Skeletal muscle satellite cell (primary cell): ENCODE measurements around the gene UBR4.

ENCODE experiments used
- H3K27me3 ChIP-seq: 2 replicates; pipeline ENCODE4 v1.7.0; 2013; ENCODE audit warnings: low read length; ENCODE audit not compliant: control insufficient read depth, insufficient read depth
- H3K36me3 ChIP-seq: 2 replicates; pipeline ENCODE4 v1.7.0; 2013; ENCODE audit warnings: mild to moderate bottlenecking, control low read depth, low read length; ENCODE audit not compliant: insufficient read depth
- H3K4me1 ChIP-seq: 2 replicates; pipeline ENCODE4 v1.7.0; 2013; ENCODE audit warnings: low read length; ENCODE audit not compliant: control insufficient read depth, insufficient read depth
- H3K4me2 ChIP-seq: 2 replicates; pipeline ENCODE4 v1.7.0; 2013; ENCODE audit warnings: mild to moderate bottlenecking, low read length
- H3K4me3 ChIP-seq: 2 replicates; pipeline ENCODE4 v1.7.0; 2013; ENCODE audit warnings: low read length
- H3K9ac ChIP-seq: 2 replicates; pipeline ENCODE4 v1.7.0; 2013; ENCODE audit warnings: mild to moderate bottlenecking, low read depth, low read length, moderate library complexity
- H3K9me3 ChIP-seq: replicated peaks from 2 replicates; pipeline ENCODE4 v1.7.0; 2013; ENCODE audit warnings: mild to moderate bottlenecking, control low read depth, low read length

UBR4 gene

DNA sequence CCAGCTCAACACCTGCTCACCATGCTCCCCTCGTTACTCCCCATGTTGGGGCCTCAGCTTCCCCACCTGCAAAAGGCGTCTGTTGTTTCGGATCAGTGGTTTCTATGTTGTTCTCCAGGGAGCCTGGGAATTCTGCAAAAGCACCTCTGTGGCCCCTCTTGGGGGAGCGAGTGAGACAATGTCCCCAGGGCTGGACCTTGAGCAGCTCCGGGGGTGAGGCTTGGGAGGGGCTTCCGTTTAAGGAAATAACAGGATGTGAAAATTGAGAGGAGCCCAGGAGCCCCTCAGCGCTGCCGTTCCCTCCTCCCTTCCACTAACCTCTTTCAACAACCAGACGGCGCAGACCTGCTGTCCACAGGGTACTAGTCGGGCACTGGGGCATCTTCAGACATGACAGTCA lies 155.1 kb downstream of the UBR4 start:
- Histone ChIP-seq H3K4me3 (no peak overlapping the region), H3K9ac (no peak overlapping the region)

DNA sequence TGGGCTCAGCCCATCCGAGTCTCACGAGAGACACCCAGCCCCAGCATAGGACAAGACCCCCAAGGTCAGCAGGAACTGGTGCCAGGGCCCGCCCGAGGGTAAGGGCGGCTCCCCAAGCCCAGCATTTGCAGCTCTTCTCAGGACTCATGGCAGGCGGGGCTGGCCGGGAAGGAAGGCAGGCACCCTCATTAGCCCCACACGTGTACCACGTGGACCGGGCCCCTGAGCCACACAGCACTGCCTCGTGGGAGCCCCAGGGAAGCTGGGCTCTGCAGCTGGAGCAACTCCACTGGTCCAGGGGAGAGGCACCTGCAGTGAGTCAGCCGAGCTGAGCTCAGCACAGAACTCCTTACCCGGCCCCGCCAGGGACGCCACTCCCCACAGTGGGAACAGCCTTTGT lies 155.8 kb downstream of the UBR4 start:
- Histone ChIP-seq H3K36me3 (no peaks in the 10 kb centered on the region), H3K4me3 (no peak overlapping the region), H3K4me1 (no peaks in the 10 kb centered on the region), H3K9ac (no peak overlapping the region), H3K4me2 (no peak overlapping the region), H3K27me3 (peaks cover 79% of the 10 kb centered on the region), H3K9me3 (no peaks in the 10 kb centered on the region)

More for the DNA sequence above, 155.1 kb downstream of the UBR4 start:
- no peaks in the 10 kb centered on the region for H3K36me3 ChIP-seq
- H3K4me1 ChIP-seq, result no peaks in the 10 kb centered on the region
- H3K4me2 ChIP-seq, result no peak overlapping the region
- H3K9me3 ChIP-seq, result no peaks in the 10 kb centered on the region
- H3K27me3 ChIP-seq, result peaks cover 72% of the 10 kb centered on the region

DNA sequence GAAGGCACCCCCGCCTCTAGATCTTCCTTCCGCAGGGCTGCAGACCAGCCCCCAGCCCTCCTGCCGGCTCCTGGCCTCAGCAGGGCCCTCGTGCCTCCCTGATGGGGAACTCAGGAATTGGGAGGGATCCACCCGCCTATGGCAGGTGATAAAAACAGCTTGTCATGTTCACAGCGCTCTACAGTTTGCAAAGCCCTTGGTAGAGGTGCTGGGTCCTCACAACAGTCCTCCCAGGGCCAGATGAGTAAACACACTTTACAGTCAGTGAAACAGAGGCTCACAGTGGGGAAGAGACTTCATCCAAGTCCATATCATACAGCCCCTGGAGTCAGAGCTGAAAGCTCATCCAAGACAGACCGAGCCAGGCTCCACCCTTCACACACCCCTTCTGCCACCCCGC lies 156.6 kb downstream of the UBR4 start:
- Histone ChIP-seq H3K9ac (no peak overlapping the region), H3K27me3 (peaks cover 78% of the 10 kb centered on the region), H3K36me3 (no peaks in the 10 kb centered on the region), H3K4me2 (no peak overlapping the region), H3K4me3 (no peak overlapping the region), H3K9me3 (no peaks in the 10 kb centered on the region), H3K4me1 (no peaks in the 10 kb centered on the region)

- Histone ChIP-seq H3K9me3 (no peaks in the 10 kb centered on the region), H3K4me2 (no peak overlapping the region), H3K4me3 (no peak overlapping the region), H3K27me3 (peaks cover 71% of the 10 kb centered on the region), H3K4me1 (no peaks in the 10 kb centered on the region), H3K9ac (no peak overlapping the region), H3K36me3 (no peaks in the 10 kb centered on the region)
Observed at GRCh38 chr1:19049798-19050197, 160.3 kb downstream of the UBR4 start.

GRCh38 chr1:19049128-19049768 lies 160.8 kb downstream of the UBR4 start:
- Histone ChIP-seq H3K4me1 (no peaks in the 10 kb centered on the region), H3K4me2 (no peak overlapping the region), H3K4me3 (no peak overlapping the region), H3K9me3 (no peaks in the 10 kb centered on the region), H3K36me3 (no peaks in the 10 kb centered on the region), H3K9ac (no peak overlapping the region), H3K27me3 (peaks cover 65% of the 10 kb centered on the region)

DNA sequence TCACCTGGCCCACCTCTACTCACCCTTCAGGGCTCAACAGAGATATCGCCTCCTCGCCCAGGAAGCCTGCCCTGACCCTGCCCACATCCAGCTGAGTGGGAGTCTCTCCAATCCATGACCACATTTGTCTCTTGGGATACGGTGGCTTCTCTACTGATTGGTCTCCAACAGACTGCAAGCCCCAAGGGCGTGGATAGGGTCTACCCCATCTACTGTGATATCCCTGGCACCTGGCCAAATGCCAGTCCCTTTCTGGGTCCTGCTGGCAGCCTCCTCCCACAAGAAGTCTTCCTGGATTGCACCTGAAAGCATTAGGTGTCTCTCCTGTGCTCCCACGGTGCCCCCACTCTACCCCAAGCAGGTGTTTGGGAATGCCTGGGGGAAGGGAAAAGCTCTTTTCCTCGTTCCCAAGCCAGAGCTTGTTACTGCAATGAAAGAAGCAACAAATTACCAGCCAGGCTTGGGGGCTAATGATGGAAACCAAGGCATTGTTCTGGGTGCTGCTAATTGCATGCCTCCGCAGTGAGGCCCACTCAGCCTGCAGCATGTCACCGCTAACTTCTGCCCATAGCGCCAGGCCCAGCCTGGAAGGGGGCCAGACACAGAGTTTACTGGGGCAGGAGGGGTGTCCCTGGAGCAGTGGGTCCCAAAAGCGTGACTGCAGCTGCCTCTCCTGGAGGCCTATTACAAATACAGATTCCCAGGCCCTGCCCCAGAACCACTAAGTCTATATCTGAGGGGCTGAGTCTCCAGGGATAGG lies 162.9 kb downstream of the UBR4 start:
- no peaks in the 10 kb centered on the region for H3K36me3 ChIP-seq
- peaks cover 55% of the 10 kb centered on the region for H3K27me3 ChIP-seq
- H3K9ac ChIP-seq, result no peak overlapping the region
- no peaks in the 10 kb centered on the region for H3K4me1 ChIP-seq
- H3K4me3 ChIP-seq, result no peak overlapping the region
- no peaks in the 10 kb centered on the region for H3K9me3 ChIP-seq
- no peak overlapping the region for H3K4me2 ChIP-seq

DNA sequence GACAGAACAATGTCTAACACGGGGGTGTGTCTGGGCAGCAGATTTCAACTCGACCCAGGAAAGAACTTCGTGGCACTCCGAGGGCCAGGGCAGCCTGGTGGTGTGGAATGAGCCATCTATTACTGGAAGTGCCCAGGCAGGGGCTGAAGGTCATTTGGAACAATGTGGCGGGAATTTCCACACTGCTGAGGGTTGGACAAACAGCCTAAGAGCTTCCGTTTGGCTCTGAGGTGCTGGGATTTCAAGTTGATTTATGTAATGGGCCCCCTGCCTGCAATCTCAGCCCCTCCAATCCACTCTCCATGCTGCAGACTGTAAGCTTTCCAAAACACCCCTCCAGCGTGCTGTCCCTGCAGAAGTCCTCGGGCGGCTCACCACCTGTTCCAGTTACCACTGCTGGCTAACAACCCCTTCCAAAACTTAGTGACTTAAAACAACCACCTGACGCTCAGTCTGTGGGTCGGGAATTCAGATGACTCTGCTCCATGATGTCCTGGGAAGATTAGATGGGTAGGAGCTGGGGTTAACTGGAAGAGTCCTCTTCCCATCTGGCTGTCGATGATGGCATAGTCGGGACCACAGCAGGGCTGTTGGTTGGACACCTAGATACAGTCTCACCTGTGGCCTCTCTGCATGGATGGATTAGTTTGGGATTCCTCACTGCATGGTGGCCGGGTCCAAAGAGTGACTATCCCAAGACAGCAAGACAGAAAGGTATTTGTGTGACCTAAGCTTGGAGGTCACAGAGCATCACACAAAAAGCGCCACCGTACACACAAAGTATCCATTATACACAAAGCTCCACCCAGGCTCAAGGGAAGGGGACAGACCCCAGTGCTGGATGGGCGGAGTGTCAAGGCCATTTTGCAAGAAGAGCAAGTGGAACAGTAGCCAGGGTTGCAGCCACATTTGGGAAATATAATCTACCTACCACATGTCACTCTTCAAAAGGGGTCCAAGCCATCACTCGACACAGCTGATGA lies 163.9 kb downstream of the UBR4 start:
- Histone ChIP-seq H3K4me2 (no peak overlapping the region), H3K27me3 (peaks cover 56% of the 10 kb centered on the region), H3K36me3 (no peaks in the 10 kb centered on the region), H3K4me1 (no peaks in the 10 kb centered on the region), H3K9ac (no peak overlapping the region), H3K4me3 (no peak overlapping the region), H3K9me3 (no peaks in the 10 kb centered on the region)

DNA sequence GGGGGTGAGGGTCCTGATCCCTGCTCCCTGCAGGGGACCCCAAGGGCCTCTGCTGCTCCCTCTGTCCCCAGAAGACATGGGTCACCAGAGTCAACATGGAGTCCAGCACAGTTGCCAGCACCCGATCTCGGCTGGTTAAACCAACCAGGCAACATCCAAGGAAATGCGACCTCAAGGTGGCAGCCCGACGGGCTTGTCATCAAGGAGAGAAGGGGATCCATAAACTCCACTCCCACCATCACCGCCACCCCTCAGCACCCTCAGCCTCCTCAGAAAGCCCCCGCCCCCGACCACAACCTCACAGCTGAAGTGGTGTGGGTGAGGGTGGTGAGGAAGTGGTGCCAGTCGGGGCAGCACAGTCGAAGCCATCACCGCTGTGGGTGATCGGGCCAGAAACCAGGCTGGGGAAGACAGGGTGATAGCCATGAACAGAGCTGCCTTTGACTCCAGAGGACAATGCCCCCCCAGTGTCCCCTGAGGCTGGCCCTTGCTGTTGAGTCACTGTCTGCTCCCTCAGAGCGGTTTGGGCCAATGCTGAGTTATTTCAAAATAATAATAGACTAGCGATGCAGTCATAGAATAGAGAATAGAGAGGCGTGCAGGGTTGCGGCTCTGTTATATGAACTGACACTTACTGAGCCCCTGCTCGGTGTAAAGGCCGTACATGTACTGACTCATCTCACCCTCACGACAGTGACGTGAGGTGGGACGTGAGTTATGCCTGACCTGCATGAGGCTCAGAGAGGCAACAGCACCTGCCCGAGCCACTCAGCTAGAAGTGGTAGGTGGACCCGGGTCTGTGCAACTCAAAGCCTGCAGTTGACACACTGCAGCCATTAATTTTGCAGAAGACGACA lies 164.9 kb downstream of the UBR4 start:
- H3K4me3 ChIP-seq, result no peak overlapping the region
- peaks cover 58% of the 10 kb centered on the region for H3K27me3 ChIP-seq
- no peaks in the 10 kb centered on the region for H3K4me1 ChIP-seq
- no peaks in the 10 kb centered on the region for H3K36me3 ChIP-seq
- H3K4me2 ChIP-seq, result no peak overlapping the region
- H3K9me3 ChIP-seq, result no peaks in the 10 kb centered on the region
- no peak overlapping the region for H3K9ac ChIP-seq

DNA sequence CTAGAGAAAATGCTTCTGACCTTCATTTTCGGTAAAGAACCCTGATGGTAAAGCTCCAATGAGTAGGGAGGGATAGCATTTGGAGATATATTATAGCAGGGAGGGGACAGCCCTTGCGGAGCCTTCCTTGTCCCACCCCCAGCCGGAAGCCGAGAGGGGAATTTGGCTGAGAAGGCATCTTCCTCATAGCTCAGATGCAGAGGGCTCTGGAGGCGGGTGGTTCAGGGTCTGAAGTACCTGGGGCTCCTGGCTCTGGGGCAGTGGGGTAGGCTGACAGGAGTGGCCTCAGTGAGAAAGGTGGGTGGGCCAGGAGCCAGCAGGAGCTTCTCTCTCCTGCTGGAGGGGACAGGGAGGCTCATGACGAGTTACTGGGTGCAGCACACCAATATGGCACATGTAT lies 165.6 kb downstream of the UBR4 start:
- peaks cover 56% of the 10 kb centered on the region for H3K27me3 ChIP-seq
- H3K4me2 ChIP-seq, result no peak overlapping the region
- H3K4me1 ChIP-seq, result no peaks in the 10 kb centered on the region
- no peak overlapping the region for H3K4me3 ChIP-seq
- H3K9ac ChIP-seq, result no peak overlapping the region
- no peaks in the 10 kb centered on the region for H3K9me3 ChIP-seq
- no peaks in the 10 kb centered on the region for H3K36me3 ChIP-seq

GRCh38 chr1:19043579-19044443 lies 166.3 kb downstream of the UBR4 start:
- Histone ChIP-seq H3K9ac (no peak overlapping the region), H3K4me3 (no peak overlapping the region), H3K36me3 (no peaks in the 10 kb centered on the region), H3K4me2 (no peak overlapping the region), H3K4me1 (no peaks in the 10 kb centered on the region), H3K27me3 (peaks cover 52% of the 10 kb centered on the region), H3K9me3 (no peaks in the 10 kb centered on the region)
